GM12878 (cell line): ENCODE results near the gene ATP10A. TPM values are rescaled to one million over a fixed set of nuclear protein-coding genes. Genes with fewer than 3 reads are reported as not detected.

Experiments used
- ATAC-seq: fragments of 200-7000 bp; cut with Tn5 transposase; 3 replicates; pipeline ENCODE4 v1.9.1; 2020; ENCODE audit warnings: mild to moderate bottlenecking, moderate library complexity
- BruUV-seq: library from RNA; stranded (reverse); fragments of 400-500 nt; replicated peaks from 2 replicates; lab custom pipeline; 2021; lab: Mats Ljungman, UMichigan
- CTCF ChIA-PET: fragments of 300-600 bp; sonication (Branson Sonifier 250); formaldehyde crosslinking; extraction: SDS; loops from one replicate; lab custom pipeline; 2021; ENCODE audit warnings: inconsistent platforms; lab: Yijun Ruan, JAX
- POLR2A ChIA-PET: fragments of 350-600 bp; formaldehyde crosslinking; extraction: SDS; loops from one replicate; lab custom pipeline; 2021; ENCODE audit warnings: inconsistent platforms; lab: Charles Lee
- RAD21 ChIA-PET: fragments of 300-600 bp; sonication (Branson Sonifier 250); formaldehyde crosslinking; loops from one replicate; lab custom pipeline; 2023; ENCODE audit warnings: antibody characterized with exemption; ENCODE audit not compliant: unreplicated experiment; lab: Charles Lee
- SMC1A ChIA-PET: fragments of 300-600 bp; sonication (Branson Sonifier 250); formaldehyde crosslinking; loops from one replicate; lab custom pipeline; 2023; ENCODE audit not compliant: unreplicated experiment, uncharacterized antibody; lab: Charles Lee
- DNase-seq: peaks from one replicate; pipeline ENCODE4 v3.0.0-alpha.2; 2011; ENCODE audit warnings: low read depth, low spot score
- FAIRE-seq: peaks from 3 replicates; lab custom pipeline; 2011; peaks lifted over from hg19 to GRCh38; lab: Jason Lieb, UNC
- H2AFZ ChIP-seq: 2 replicates; pipeline ENCODE4 v1.6.0; 2011; ENCODE audit warnings: low read depth, low read length, control low read depth; ENCODE audit not compliant: control insufficient read depth
- H3K27ac ChIP-seq: 2 replicates; pipeline ENCODE4 v1.5.1; 2011; ENCODE audit warnings: control low read depth; ENCODE audit not compliant: control insufficient read depth, insufficient read depth
- H3K27me3 ChIP-seq, 2 experiments: replicated peaks in 1 of 2; 2 replicates each; pipeline versions ENCODE4 v1.6.0 to v1.6.1; 2011; ENCODE audit warnings: low read length in 1 of 2; ENCODE audit not compliant: control insufficient read depth in 2 of 2, insufficient read depth in 2 of 2
- H3K36me3 ChIP-seq, 2 experiments: 2 replicates each; pipeline ENCODE4 v1.5.1; 2011; ENCODE audit warnings: low read length in 1 of 2; ENCODE audit not compliant: control insufficient read depth in 2 of 2, insufficient read depth in 2 of 2
- H3K4me1 ChIP-seq: 2 replicates; pipeline ENCODE4 v1.6.1; 2011; ENCODE audit warnings: mild to moderate bottlenecking, low read length, moderate library complexity, mixed read lengths; ENCODE audit not compliant: control insufficient read depth, insufficient read depth
- H3K4me2 ChIP-seq: 2 replicates; pipeline ENCODE4 v1.6.0; 2011; ENCODE audit warnings: control low read depth; ENCODE audit not compliant: control insufficient read depth, insufficient read depth
- H3K4me3 ChIP-seq: fragments of 200-600 bp; sonication (generic); 2 replicates; pipeline ENCODE4 v1.5.1; 2016
- H3K79me2 ChIP-seq: 2 replicates; pipeline ENCODE4 v1.6.0; 2011; ENCODE audit warnings: low read length; ENCODE audit not compliant: control insufficient read depth, insufficient read depth
- H3K9ac ChIP-seq: 2 replicates; pipeline ENCODE4 v1.8.0; 2011; ENCODE audit warnings: low read length, control low read depth, mixed read lengths; ENCODE audit not compliant: control insufficient read depth, insufficient read depth
- H3K9me3 ChIP-seq: replicated peaks from 3 replicates; pipeline ENCODE4 v1.5.1; 2011; ENCODE audit warnings: mild to moderate bottlenecking, low read length; ENCODE audit not compliant: control insufficient read depth, insufficient read depth
- H4K20me1 ChIP-seq: 2 replicates; pipeline ENCODE4 v1.6.0; 2011; ENCODE audit not compliant: control insufficient read depth, insufficient read depth
- MYC ChIP-seq: IDR thresholded peaks from 2 replicates; pipeline ENCODE4 v1.6.1; 2011; ENCODE audit warnings: mild to moderate bottlenecking, low read length, moderate library complexity, inconsistent platforms; ENCODE audit not compliant: insufficient read depth, insufficient replicate concordance, insufficient read length, severe bottlenecking
- NR2F1 ChIP-seq: fragments of 450-650 bp; conservative IDR thresholded peaks from 2 replicates; pipeline ENCODE4 v1.6.1; 2017; ENCODE audit warnings: mild to moderate bottlenecking
- PAX5 ChIP-seq: IDR thresholded peaks from 2 replicates; pipeline ENCODE4 v1.6.1; 2011; ENCODE audit warnings: low read depth, low read length, borderline replicate concordance
- RBBP5 ChIP-seq: fragments of 200-600 bp; sonication (generic); conservative IDR thresholded peaks from 2 replicates; pipeline ENCODE4 v1.6.1; 2016
- WGBS: methylation state at CpG from one replicate; pipeline ENCODE4 v1.1.6; 2016; ENCODE audit warnings: low lambda C conversion rate; ENCODE audit not compliant: insufficient replicate concordance, insufficient coverage; ENCODE audit errors: missing lambda C conversion rate; 5-methylcytosine and 5-hydroxymethylcytosine counted together
- in situ Hi-C: fragments of 300-500 bp; cut with MboI; formaldehyde crosslinking; loops from 9 replicates; pipeline ENCODE4 v1.14.3; 2018; ENCODE audit warnings: mixed read lengths
- intact Hi-C: fragments of 100-400 bp; cut with micrococcal nuclease; formaldehyde crosslinking; loops from one replicate; pipeline ENCODE4 v1.14.2; 2022; ENCODE audit not compliant: unreplicated experiment
- polyA plus RNA-seq, 11 experiments: library from polyadenylated mRNA; depleted of rRNA in 4 of 11; unstranded in 6 of 11; stranded (reverse) in 5 of 11; fragments of >200 nt; fragmentation: Nextera tagmentation in 4 of 11; fragmentation: Illumina TruSeq in 1 of 11; extraction: Ambion mirVana in 4 of 11; extraction: Trizol in 1 of 11; gene quantifications; 1 replicate in 1 of 11; 2 replicates in 10 of 11; pipeline versions ENCODE4 v1.2.1 to v1.2.3, GENCODE V29; 2011 to 2016; ENCODE audit warnings: inconsistent platforms in 2 of 11, missing spikeins in 2 of 11, low read depth in 1 of 11
- total RNA-seq, 4 experiments: library from RNA; depleted of rRNA in 3 of 4; stranded (reverse); fragments of >200 nt in 3 of 4; fragmentation: Illumina TruSeq in 1 of 4; extraction: Trizol in 1 of 4; gene quantifications; 2 replicates each; pipeline versions ENCODE4 v1.2.1 to v1.2.3, GENCODE V29; 2013 to 2021
- TF ChIP-seq, protein P1 (sequence below): fragments of 450-650 bp; IDR thresholded peaks from 2 replicates; pipeline ENCODE4 v1.6.1; 2014; ENCODE audit warnings: mild to moderate bottlenecking
- TF ChIP-seq, protein P2 (sequence below): fragments of 450-650 bp; IDR thresholded peaks from 2 replicates; pipeline ENCODE4 v1.6.1; 2018; ENCODE audit warnings: borderline replicate concordance, mild to moderate bottlenecking; ENCODE audit not compliant: partially characterized antibody
- TF ChIP-seq, protein P3 (sequence below): fragments of 450-650 bp; IDR thresholded peaks from 2 replicates; pipeline ENCODE4 v1.6.1; 2017; ENCODE audit warnings: low read depth, mild to moderate bottlenecking, moderate library complexity

The ATP10A gene
- total and polyA plus RNA-seq, 10 of the 15 experiments (the other 5 are each of a cell fraction or from before 2014, with no cell fraction given), result 0.04 to 1.5 (median 0.31) TPM; not detected in 2

- Histone ChIP-seq H3K36me3 (no peaks in the 10 kb centered on the region), H3K4me2 (no peak overlapping the region), H3K27me3 (no peaks in the 10 kb centered on the region), H3K4me1 (peaks cover 12% of the 10 kb centered on the region), H3K27ac (no peak overlapping the region), H3K9me3 (no peaks in the 10 kb centered on the region; the same call in 2 of the 3 replicates), H3K4me3 (no peak overlapping the region), H3K9ac (no peak overlapping the region), H3K79me2 (no peaks in the 10 kb centered on the region), H2AFZ (no peak overlapping the region), H4K20me1 (no peaks in the 10 kb centered on the region)
- FAIRE-seq (no peak), DNase-seq (no peak), ATAC-seq (no peak)
- intact Hi-C loops (no loop called here), in situ Hi-C loops (no loop called here)
- ChIA-PET RAD21 (no interaction called here), POLR2A (no interaction called here), SMC1A (interaction anchor here (0.9 kb wide), 1 partner anchor 41 kb away, joined by 3 read pairs; no protein-coding TSS in a partner anchor), CTCF (no interaction called here)
- BruUV-seq, result no TSS peak
- WGBS, result 27% methylated on average over 3 of the region's 3 CpGs
- TF ChIP-seq MYC, result no peak
- no peak for TF ChIP-seq RBBP5
- TF ChIP-seq, protein P1, sequence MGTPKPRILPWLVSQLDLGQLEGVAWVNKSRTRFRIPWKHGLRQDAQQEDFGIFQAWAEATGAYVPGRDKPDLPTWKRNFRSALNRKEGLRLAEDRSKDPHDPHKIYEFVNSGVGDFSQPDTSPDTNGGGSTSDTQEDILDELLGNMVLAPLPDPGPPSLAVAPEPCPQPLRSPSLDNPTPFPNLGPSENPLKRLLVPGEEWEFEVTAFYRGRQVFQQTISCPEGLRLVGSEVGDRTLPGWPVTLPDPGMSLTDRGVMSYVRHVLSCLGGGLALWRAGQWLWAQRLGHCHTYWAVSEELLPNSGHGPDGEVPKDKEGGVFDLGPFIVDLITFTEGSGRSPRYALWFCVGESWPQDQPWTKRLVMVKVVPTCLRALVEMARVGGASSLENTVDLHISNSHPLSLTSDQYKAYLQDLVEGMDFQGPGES, result no peak
- TF ChIP-seq, protein P2, sequence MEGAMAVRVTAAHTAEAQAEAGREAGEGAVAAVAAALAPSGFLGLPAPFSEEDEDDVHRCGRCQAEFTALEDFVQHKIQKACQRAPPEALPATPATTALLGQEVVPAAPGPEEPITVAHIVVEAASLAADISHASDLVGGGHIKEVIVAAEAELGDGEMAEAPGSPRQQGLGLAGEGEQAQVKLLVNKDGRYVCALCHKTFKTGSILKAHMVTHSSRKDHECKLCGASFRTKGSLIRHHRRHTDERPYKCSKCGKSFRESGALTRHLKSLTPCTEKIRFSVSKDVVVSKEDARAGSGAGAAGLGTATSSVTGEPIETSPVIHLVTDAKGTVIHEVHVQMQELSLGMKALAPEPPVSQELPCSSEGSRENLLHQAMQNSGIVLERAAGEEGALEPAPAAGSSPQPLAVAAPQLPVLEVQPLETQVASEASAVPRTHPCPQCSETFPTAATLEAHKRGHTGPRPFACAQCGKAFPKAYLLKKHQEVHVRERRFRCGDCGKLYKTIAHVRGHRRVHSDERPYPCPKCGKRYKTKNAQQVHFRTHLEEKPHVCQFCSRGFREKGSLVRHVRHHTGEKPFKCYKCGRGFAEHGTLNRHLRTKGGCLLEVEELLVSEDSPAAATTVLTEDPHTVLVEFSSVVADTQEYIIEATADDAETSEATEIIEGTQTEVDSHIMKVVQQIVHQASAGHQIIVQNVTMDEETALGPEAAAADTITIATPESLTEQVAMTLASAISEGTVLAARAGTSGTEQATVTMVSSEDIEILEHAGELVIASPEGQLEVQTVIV, result no peak
- no peak for TF ChIP-seq NR2F1
- no peak for TF ChIP-seq PAX5
- TF ChIP-seq, protein P3, sequence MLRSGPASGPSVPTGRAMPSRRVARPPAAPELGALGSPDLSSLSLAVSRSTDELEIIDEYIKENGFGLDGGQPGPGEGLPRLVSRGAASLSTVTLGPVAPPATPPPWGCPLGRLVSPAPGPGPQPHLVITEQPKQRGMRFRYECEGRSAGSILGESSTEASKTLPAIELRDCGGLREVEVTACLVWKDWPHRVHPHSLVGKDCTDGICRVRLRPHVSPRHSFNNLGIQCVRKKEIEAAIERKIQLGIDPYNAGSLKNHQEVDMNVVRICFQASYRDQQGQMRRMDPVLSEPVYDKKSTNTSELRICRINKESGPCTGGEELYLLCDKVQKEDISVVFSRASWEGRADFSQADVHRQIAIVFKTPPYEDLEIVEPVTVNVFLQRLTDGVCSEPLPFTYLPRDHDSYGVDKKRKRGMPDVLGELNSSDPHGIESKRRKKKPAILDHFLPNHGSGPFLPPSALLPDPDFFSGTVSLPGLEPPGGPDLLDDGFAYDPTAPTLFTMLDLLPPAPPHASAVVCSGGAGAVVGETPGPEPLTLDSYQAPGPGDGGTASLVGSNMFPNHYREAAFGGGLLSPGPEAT, result no peak
Observed at GRCh38 chr15:25812845-25813244, 50.3 kb downstream of the ATP10A start.
